ENCODE data around the gene APPL2. TPM values are rescaled to one million over a fixed set of nuclear protein-coding genes. Genes with fewer than 3 reads are reported as not detected.

Gene APPL2
- polyA plus RNA-seq, 1 experiment: 59.4 TPM

GRCh38 chr12:105223352-105223845, 12.6 kb downstream of the APPL2 start:
- no peak overlapping the region for H3K4me3 ChIP-seq (ENCODE audit: low read depth, low read length)
- TF ChIP-seq CTCF (IDR thresholded peaks at IDR 0.05; ENCODE audit: insufficient read depth, low read depth, low read length): no peak
- DNase-seq (ENCODE audit: low read depth): no peak
- POLR2A ChIA-PET: no interaction called here
- CTCF ChIA-PET: interaction anchor here (1.8 kb wide), 1 partner anchor 10 kb away, joined by 4 read pairs; no protein-coding TSS in a partner anchor
- no peaks in the 10 kb centered on the region for H3K27me3 ChIP-seq (ENCODE audit: control insufficient read depth, insufficient read depth, low read length)
- peaks cover 17% of the 10 kb centered on the region for H3K36me3 ChIP-seq (ENCODE audit: control insufficient read depth, insufficient read depth, low read length)

DNA sequence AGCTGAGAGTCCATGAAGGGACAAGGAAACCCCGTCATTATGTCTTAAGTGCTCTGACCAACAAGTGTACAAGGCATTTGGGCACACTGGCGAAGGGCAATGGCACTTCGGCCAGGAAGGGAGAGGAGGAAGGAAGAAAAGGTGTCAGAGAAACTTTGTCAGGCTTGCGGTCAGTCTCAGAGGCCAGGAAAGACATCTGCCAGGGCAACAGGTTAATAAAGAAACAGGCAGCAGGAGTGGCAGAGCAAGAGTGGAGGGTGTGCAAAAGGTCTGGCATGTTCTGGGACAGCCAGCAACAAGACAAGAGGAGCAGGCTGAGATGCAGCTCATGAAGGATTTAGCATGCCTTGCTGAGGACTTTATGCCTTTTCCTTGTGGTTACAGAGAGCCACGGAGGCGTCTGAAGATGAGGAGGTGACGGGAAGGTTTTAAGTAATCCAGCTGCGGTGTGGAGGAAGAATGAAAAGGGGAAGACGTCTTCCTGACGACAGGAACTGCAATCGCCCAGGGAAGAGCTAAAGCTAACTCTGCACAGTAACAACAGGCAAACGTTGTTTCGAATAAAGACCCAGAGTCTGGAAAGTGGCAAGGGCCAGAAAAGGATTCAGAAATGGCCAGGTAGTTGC, 13.1 kb downstream of the APPL2 start:
- Histone ChIP-seq H3K4me3 (ENCODE audit: low read depth, low read length) (no peak overlapping the region), H3K36me3 (ENCODE audit: control insufficient read depth, insufficient read depth, low read length) (peaks cover 17% of the 10 kb centered on the region), H3K27me3 (ENCODE audit: control insufficient read depth, insufficient read depth, low read length) (no peaks in the 10 kb centered on the region)
- no peak for TF ChIP-seq CTCF (IDR thresholded peaks at IDR 0.05; ENCODE audit: insufficient read depth, low read depth, low read length)
- ChIA-PET CTCF (interaction anchor here (0.5 to 1.8 kb wide), 4 partner anchors 10 to 1024 kb away, joined by 3 to 4 read pairs (median 3); no protein-coding TSS in a partner anchor), POLR2A (no interaction called here)
- no peak for DNase-seq (ENCODE audit: low read depth)

GRCh38 chr12:105222284-105222655, 13.7 kb downstream of the APPL2 start:
- no peak overlapping the region for H3K4me3 ChIP-seq (ENCODE audit: low read depth, low read length)
- CTCF ChIA-PET: interaction anchor here (0.5 to 1.8 kb wide), 4 partner anchors 9 to 1024 kb away, joined by 3 to 4 read pairs (median 3); no protein-coding TSS in a partner anchor
- H3K27me3 ChIP-seq (ENCODE audit: control insufficient read depth, insufficient read depth, low read length): no peaks in the 10 kb centered on the region
- no peak for TF ChIP-seq CTCF (IDR thresholded peaks at IDR 0.05; ENCODE audit: insufficient read depth, low read depth, low read length)
- POLR2A ChIA-PET: no interaction called here
- DNase-seq (ENCODE audit: low read depth): no peak
- peaks cover 16% of the 10 kb centered on the region for H3K36me3 ChIP-seq (ENCODE audit: control insufficient read depth, insufficient read depth, low read length)

GRCh38 chr12:105221583-105222283, 14.2 kb downstream of the APPL2 start:
- H3K36me3 ChIP-seq (ENCODE audit: control insufficient read depth, insufficient read depth, low read length): peaks cover 19% of the 10 kb centered on the region
- no peak for TF ChIP-seq CTCF (IDR thresholded peaks at IDR 0.05; ENCODE audit: insufficient read depth, low read depth, low read length)
- CTCF ChIA-PET: interaction anchor here (0.9 kb wide), 1 partner anchor 21 kb away, joined by 3 read pairs; no protein-coding TSS in a partner anchor
- POLR2A ChIA-PET: no interaction called here
- no peaks in the 10 kb centered on the region for H3K27me3 ChIP-seq (ENCODE audit: control insufficient read depth, insufficient read depth, low read length)
- H3K4me3 ChIP-seq (ENCODE audit: low read depth, low read length): no peak overlapping the region
- DNase-seq (ENCODE audit: low read depth): no peak

DNA sequence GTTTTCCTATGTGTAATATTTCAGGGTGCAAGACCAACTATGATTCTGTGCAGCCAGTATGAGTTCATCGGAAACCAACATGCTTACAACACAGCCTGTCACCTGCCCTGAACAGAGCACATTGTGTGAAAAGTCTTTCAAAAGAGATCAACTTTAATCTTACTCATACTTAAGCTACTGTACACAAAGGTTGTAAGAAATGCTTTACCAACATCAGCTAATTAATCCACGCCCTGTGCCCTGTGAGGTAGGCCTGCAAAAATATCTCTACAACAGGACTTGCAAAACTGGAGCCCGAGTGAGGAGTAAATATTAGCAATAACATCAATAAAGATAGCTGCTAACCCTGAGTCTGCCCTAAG, 15.1 kb downstream of the APPL2 start:
- Histone ChIP-seq H3K36me3 (ENCODE audit: control insufficient read depth, insufficient read depth, low read length) (peaks cover 24% of the 10 kb centered on the region), H3K4me3 (ENCODE audit: low read depth, low read length) (no peak overlapping the region), H3K27me3 (ENCODE audit: control insufficient read depth, insufficient read depth, low read length) (no peaks in the 10 kb centered on the region)
- CTCF ChIA-PET: interaction anchor here (1.2 kb wide), 1 partner anchor 9 kb away, joined by 4 read pairs; no protein-coding TSS in a partner anchor
- DNase-seq (ENCODE audit: low read depth): no peak
- no peak for TF ChIP-seq CTCF (IDR thresholded peaks at IDR 0.05; ENCODE audit: insufficient read depth, low read depth, low read length)
- POLR2A ChIA-PET: no interaction called here
